Measurements from ENCODE around the gene FGFR1OP2. TPM values are rescaled to one million over a fixed set of nuclear protein-coding genes. Genes with fewer than 3 reads are reported as not detected.

FGFR1OP2 gene
- total and polyA plus RNA-seq, 2 of the 8 experiments (the other 6 are each of a cell fraction or from before 2014, with no cell fraction given): 8.8 to 34.4 TPM

DNA sequence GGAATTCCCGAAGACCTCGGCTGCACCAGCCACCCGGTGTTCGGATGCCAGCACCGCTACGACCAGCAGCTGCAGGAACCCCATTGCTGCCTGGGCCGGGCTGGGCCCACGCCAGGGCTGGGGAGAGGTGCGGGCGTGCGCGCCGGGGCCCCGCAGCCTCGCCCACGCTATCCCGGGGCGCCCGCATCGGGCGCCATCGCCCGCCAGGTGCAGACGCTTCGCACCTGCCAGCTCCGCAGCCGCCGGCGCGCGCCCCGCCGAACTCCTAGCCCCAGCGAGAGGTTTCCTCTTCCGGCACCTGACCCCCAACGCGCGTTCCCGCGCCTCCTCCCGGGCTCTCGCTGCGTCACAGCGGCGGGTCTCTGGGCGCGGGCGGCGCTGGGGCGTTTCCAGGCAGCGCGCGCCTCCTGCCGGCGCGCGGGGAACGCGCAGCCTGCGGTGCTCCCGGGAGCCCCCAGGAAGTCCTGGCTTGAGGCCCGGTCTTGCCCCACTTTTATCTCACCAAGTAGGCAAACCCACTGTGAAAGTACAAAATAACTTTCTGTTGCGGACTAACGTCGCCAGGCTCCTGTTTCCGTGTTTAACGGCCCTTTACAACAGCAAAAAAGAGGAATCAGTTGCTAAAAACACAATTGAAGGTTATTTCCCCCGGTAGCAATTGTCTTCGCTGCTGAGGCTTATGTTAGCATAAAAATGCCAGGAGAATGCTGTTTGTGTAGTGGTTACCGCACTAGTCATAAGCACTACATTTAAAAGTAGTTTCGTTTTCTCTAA, 76.0 kb downstream of the FGFR1OP2 start, which contains the start of gene TM7SF3 (continued):
- TF ChIP-seq RAD21 (IDR thresholded peaks at IDR 0.05 in 1 of 2, conservative IDR thresholded peaks at IDR 0.05 in 1 of 2; ENCODE audit: low read depth in 2 of 2, low read length in 2 of 2) (peak; percentile 76 to 84), CREB1 (IDR thresholded peaks at IDR 0.05) (peak; percentile 76), SRF (IDR thresholded peaks at IDR 0.05; ENCODE audit: low read depth, low read length) (no peak), RXRA (IDR thresholded peaks at IDR 0.05; ENCODE audit: insufficient read depth, low read depth, low read length) (no peak), SIX5 (IDR thresholded peaks at IDR 0.05; ENCODE audit: low read depth, low read length) (no peak), SP1 (IDR thresholded peaks at IDR 0.05; ENCODE audit: low read depth, low read length) (peak; percentile 6; the same call in 1 of the 2 replicates), EZH2 (IDR thresholded peaks at IDR 0.05; ENCODE audit: low read depth, low read length, severe bottlenecking) (no peak), TAF7 (optimal IDR thresholded peaks at IDR 0.05; ENCODE audit: borderline replicate concordance, low read depth, low read length) (peak; percentile 51), TCF12 (IDR thresholded peaks at IDR 0.05; ENCODE audit: low read depth, low read length) (0 out of 2 replicates have a peak, but pooled peaks have one; percentile 60), HDAC2 (IDR thresholded peaks at IDR 0.05; ENCODE audit: borderline replicate concordance in 1 of 2, low read depth in 2 of 2, low read length in 2 of 2) (peak in 1 of 2 experiments; percentile 84; a peak in 3 of 4 replicates), HDAC6 (IDR thresholded peaks at IDR 0.05; ENCODE audit: low read depth, low read length) (no peak), POLR2A (IDR thresholded peaks at IDR 0.05; ENCODE audit: control extremely low read depth in 1 of 2, low read depth in 2 of 2, low read length in 2 of 2) (peak in 1 of 2 experiments; percentile 82; a peak in 2 of 3 replicates), YY1 (IDR thresholded peaks at IDR 0.05; ENCODE audit: low read depth, low read length) (peak; percentile 64; the same call in 1 of the 2 replicates), CHD2 (IDR thresholded peaks at IDR 0.05; ENCODE audit: low read length) (peak; percentile 6; the same call in 1 of the 2 replicates), EGR1 (IDR thresholded peaks at IDR 0.05; ENCODE audit: borderline replicate concordance, low read depth, low read length) (peak; percentile 78; the same call in 1 of the 2 replicates), KDM4A (IDR thresholded peaks at IDR 0.05; ENCODE audit: low read depth, low read length, severe bottlenecking) (peak; percentile 91)
- TF ChIP-seq, protein P1, sequence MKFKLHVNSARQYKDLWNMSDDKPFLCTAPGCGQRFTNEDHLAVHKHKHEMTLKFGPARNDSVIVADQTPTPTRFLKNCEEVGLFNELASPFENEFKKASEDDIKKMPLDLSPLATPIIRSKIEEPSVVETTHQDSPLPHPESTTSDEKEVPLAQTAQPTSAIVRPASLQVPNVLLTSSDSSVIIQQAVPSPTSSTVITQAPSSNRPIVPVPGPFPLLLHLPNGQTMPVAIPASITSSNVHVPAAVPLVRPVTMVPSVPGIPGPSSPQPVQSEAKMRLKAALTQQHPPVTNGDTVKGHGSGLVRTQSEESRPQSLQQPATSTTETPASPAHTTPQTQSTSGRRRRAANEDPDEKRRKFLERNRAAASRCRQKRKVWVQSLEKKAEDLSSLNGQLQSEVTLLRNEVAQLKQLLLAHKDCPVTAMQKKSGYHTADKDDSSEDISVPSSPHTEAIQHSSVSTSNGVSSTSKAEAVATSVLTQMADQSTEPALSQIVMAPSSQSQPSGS (IDR thresholded peaks at IDR 0.05; ENCODE audit: low read length): no peak
- TF ChIP-seq, protein P2, sequence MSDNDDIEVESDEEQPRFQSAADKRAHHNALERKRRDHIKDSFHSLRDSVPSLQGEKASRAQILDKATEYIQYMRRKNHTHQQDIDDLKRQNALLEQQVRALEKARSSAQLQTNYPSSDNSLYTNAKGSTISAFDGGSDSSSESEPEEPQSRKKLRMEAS (IDR thresholded peaks at IDR 0.05): peak; percentile 83; the same call in 1 of the 2 replicates
- TF ChIP-seq, protein P3, sequence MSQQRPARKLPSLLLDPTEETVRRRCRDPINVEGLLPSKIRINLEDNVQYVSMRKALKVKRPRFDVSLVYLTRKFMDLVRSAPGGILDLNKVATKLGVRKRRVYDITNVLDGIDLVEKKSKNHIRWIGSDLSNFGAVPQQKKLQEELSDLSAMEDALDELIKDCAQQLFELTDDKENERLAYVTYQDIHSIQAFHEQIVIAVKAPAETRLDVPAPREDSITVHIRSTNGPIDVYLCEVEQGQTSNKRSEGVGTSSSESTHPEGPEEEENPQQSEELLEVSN (IDR thresholded peaks at IDR 0.05): peak; percentile 95
